K562 treated with DMSO at 1 percent for 4 hours (cell line): ENCODE results near the gene PROB1. TPM values are rescaled to one million over a fixed set of nuclear protein-coding genes. Genes with fewer than 3 reads are reported as not detected.

Source experiments
- total RNA-seq: library from RNA; unstranded; fragments of 300-600 nt; gene quantifications from 2 replicates; pipeline ENCODE4 v1.2.3, GENCODE V29; 2022; ENCODE audit not compliant: insufficient read depth

PROB1 gene
- 2.4 and 3.0 TPM in 2 replicates for total RNA-seq

GRCh38 chr5:139394654-139395566 lies at the start of gene PROB1:
PROB1 (minus strand) TSS chr5:139395104; CDS start chr5:139395081, 23 bp downstream.

GRCh38 chr5:139439013-139439903 lies 44.4 kb upstream of the PROB1 start, which contains the start of gene DNAJC18:
DNAJC18 (minus strand) TSS chr5:139439525; CDS start chr5:139439445, 80 bp downstream.

GRCh38 chr5:139403787-139404483 lies 9.0 kb upstream of the PROB1 start, which contains the start of gene SPATA24:
SPATA24 (minus strand) TSS chr5:139404089; CDS start chr5:139404060, 29 bp downstream.

GRCh38 chr5:139389701-139390638 lies 4.9 kb downstream of the PROB1 start, which contains the start of gene MZB1:
MZB1 (minus strand) TSS chr5:139389913; CDS start chr5:139389856, 57 bp downstream.

GRCh38 chr5:139383275-139383992 lies 11.5 kb downstream of the PROB1 start, which contains the start of gene SLC23A1:
SLC23A1 (minus strand) TSS chr5:139383297; CDS start chr5:139383253, 44 bp downstream.

GRCh38 chr5:139341689-139342422 lies 53.0 kb downstream of the PROB1 start, which contains the start of gene PAIP2:
PAIP2 (plus strand) TSS chr5:139341854; CDS start chr5:139363785, 21,931 bp downstream.

Other genes starting within 250 kb of the PROB1 start
- gene SIL1, start 196.7 kb downstream of the PROB1 start, total RNA-seq: 20.6 and 36.9 TPM in 2 replicates
- gene MATR3, start 101.4 kb downstream of the PROB1 start, total RNA-seq: 130 and 131 TPM in 2 replicates
- 134 and 135 TPM in 2 replicates for gene PAIP2, start 53.2 kb downstream of the PROB1 start, total RNA-seq
- 0.44 TPM in 1 of 2 replicates, not detected in the other for gene SLC23A1, start 11.8 kb downstream of the PROB1 start, total RNA-seq
- gene MZB1, start 5.2 kb downstream of the PROB1 start, total RNA-seq: 1.2 TPM in 1 of 2 replicates, not detected in the other
- 7.4 and 7.8 TPM in 2 replicates for gene SPATA24, start 9.0 kb upstream of the PROB1 start, total RNA-seq
- gene DNAJC18, start 44.4 kb upstream of the PROB1 start, total RNA-seq: 1.7 and 3.1 TPM in 2 replicates
- gene ECSCR, start 67.6 kb upstream of the PROB1 start, total RNA-seq: not detected in 2 replicates
- gene SMIM33, start 75.9 kb upstream of the PROB1 start, total RNA-seq: not detected in 2 replicates
- gene STING1, start 87.7 kb upstream of the PROB1 start, total RNA-seq: 106 and 131 TPM in 2 replicates
- gene UBE2D2, start 166.2 kb upstream of the PROB1 start, total RNA-seq: 109 and 116 TPM in 2 replicates